ENCODE measurements around the gene PFKFB4.

- TF ChIP-seq SUZ12 (IDR thresholded peaks at IDR 0.05; ENCODE audit: extremely low read depth, insufficient read depth, insufficient read length): no peak
- TF ChIP-seq YY1 (IDR thresholded peaks at IDR 0.05; ENCODE audit: insufficient read depth, insufficient read length): no peak
- TF ChIP-seq ZNF274 (IDR thresholded peaks at IDR 0.05; ENCODE audit: low read depth, low read length): no peak
Observed at GRCh38 chr3:48599509-48600285, 43.1 kb upstream of the PFKFB4 start.

Measured in NT2/D1 (cell line).